OCI-M2 (cell line): ENCODE measurements around the gene FAAP20.

Experiments
- DNase-seq: peaks from one replicate; lab custom pipeline; 2025; ENCODE audit not compliant: unreplicated experiment; lab: John Stamatoyannopoulos, UW

Gene FAAP20

GRCh38 chr1:2194319-2194897 is at the start of gene FAAP20:
Gene FAAP20 (minus strand): TSS chr1:2194772. CDS start chr1:2194749, 23 bp downstream.
- DNase-seq = no peak

GRCh38 chr1:2242814-2243725 is 48.5 kb upstream of the FAAP20 start:
- DNase-seq = no peak

GRCh38 chr1:2241820-2242219 is 47.2 kb upstream of the FAAP20 start:
- DNase-seq = no peak

- no peak for DNase-seq
These were observed 45.9 kb upstream of the FAAP20 start for GRCh38 chr1:2240270-2241156.

- DNase-seq = no peak
These were observed 44.9 kb upstream of the FAAP20 start for GRCh38 chr1:2239384-2239985.

GRCh38 chr1:2239013-2239370 is 44.4 kb upstream of the FAAP20 start:
- no peak for DNase-seq

- no peak for DNase-seq
These were observed 43.9 kb upstream of the FAAP20 start for GRCh38 chr1:2238361-2239012.

GRCh38 chr1:2237773-2238172 is 43.2 kb upstream of the FAAP20 start:
- DNase-seq = no peak

- DNase-seq = no peak
These were observed 42.4 kb upstream of the FAAP20 start for GRCh38 chr1:2236695-2237677.

- no peak for DNase-seq
These were observed 40.9 kb upstream of the FAAP20 start for GRCh38 chr1:2235300-2235998.

- no peak for DNase-seq
These were observed 40.2 kb upstream of the FAAP20 start for GRCh38 chr1:2234762-2235113.

- no peak for DNase-seq
These were observed 39.6 kb upstream of the FAAP20 start for GRCh38 chr1:2233997-2234761.

GRCh38 chr1:2233468-2233867 is 38.9 kb upstream of the FAAP20 start:
- no peak for DNase-seq

GRCh38 chr1:2232916-2233438 is 38.4 kb upstream of the FAAP20 start:
- DNase-seq = no peak

- DNase-seq = no peak
These were observed 37.8 kb upstream of the FAAP20 start for GRCh38 chr1:2232255-2232915.

GRCh38 chr1:2231532-2232254 is 37.1 kb upstream of the FAAP20 start:
- DNase-seq = no peak
